KOPT-K1 (cell line): ENCODE results near the gene EYA2.
"Not testable (repeated sequence)": the region's sequence is repeated elsewhere in the genome, so short reads cannot be mapped to it uniquely, and the experiment has no call there.

Experiments
- H3K27ac ChIP-seq: fragments of 200-600 bp; sonication (generic); 2 replicates; pipeline ENCODE4 v1.5.1; 2016; ENCODE audit warnings: antibody characterized with exemption, mild to moderate bottlenecking, low read depth, low read length; ENCODE audit not compliant: poor library complexity, severe bottlenecking
- H3K36me3 ChIP-seq: fragments of 200-600 bp; sonication (generic); 2 replicates; pipeline ENCODE4 v1.5.1; 2017; ENCODE audit warnings: antibody characterized with exemption, mild to moderate bottlenecking, low read length, moderate library complexity; ENCODE audit not compliant: insufficient read depth
- H3K9me3 ChIP-seq: fragments of 200-600 bp; sonication (generic); 2 replicates; pipeline ENCODE4 v1.5.1; 2017; ENCODE audit warnings: antibody characterized with exemption, low read length, mild to moderate bottlenecking; ENCODE audit not compliant: insufficient read depth, poor library complexity, severe bottlenecking

The EYA2 gene

DNA sequence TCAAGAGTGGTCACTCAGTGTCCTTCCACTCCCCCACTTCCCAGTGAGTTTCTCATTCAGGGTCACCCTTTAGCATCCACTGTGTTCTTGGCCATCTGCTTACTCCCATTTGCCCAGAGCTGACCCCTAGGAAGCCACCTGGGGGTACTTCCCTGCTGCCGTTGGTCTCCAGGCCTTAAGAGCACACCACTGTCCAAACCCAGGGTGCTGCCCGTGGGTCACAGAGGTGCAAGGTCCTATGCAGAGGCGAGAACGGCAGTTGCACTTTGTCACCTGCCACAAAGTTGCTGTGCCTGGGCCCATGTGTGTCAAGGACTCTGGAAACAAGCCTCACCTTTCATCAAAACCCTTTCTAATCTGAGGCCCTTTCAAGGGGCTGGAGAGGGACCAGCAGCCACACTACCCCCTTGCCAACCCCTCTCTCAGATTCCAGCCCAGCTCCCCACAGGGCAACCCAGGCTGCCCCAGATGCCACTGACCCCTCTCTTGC lies 270.8 kb downstream of the EYA2 start:
- no peaks in the 10 kb centered on the region for H3K9me3 ChIP-seq
- H3K36me3 ChIP-seq: no peaks in the 10 kb centered on the region
- no peak overlapping the region for H3K27ac ChIP-seq

DNA sequence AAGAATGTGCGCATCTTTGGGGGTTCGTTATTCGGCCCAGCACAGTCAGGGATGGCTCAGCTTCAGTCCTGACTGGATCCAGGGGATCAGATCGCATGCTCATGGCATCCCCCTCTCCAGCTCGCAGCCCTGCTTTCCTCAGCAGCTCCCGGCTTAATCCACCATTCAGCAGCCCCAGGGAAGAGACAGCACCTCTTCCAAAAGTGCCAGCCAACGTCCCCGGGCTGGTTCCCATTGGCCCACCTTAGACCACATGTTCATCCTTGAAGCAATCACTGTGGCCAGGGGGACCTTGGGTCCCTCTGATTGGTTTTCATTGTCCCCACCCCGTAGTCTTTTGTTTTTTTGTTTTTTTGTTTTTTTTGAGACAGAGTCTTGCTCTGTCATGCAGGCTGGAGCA lies 273.2 kb downstream of the EYA2 start:
- Histone ChIP-seq H3K9me3 (no peaks in the 10 kb centered on the region), H3K27ac (no peak overlapping the region), H3K36me3 (no peaks in the 10 kb centered on the region)

- Histone ChIP-seq H3K27ac (no peak overlapping the region), H3K9me3 (no peaks in the 10 kb centered on the region), H3K36me3 (no peaks in the 10 kb centered on the region)
These were observed 277.9 kb downstream of the EYA2 start for GRCh38 chr20:47172579-47172978.

GRCh38 chr20:47173596-47174216 lies 279.1 kb downstream of the EYA2 start:
- Histone ChIP-seq H3K36me3 (no peaks in the 10 kb centered on the region), H3K9me3 (no peaks in the 10 kb centered on the region), H3K27ac (no peak overlapping the region)

DNA sequence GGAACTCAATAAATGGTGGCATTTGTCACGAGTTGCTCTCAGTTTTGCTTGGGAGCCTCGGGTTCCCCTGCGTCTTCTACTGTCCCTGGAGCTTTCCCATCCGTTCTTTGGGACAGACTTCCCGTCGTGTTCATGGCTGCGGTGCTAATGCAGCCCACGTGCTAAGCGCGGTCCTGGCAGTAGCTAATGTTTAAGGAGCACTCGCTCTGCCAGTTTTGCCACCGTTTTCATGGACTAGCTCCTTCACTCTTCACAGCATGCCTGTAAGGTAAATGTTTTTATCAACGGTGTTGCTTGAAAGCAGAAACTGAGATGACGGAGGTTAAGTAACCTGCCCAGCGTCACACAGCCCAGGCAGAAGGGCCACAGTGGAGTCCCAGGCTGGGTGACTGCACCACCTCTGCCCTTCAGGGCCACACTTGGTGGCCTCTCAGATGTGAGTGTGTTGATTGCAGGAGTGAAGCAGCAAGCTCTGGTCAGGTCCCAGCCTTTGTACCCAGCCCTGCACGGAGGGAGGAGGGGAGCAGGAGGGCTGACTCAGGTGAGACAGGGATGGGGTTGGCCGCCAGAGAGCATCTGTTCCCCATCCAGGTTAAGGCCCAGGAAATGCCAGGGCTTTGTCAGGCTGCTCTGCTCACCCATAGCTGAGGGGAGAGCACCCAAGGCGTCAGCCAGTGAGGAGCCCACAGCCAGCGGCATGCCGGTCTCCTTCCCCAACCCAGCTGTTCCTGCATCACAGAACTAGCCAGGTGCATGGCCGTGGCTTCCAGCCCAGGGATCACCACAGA lies 280.0 kb downstream of the EYA2 start:
- Histone ChIP-seq H3K9me3 (no peaks in the 10 kb centered on the region), H3K36me3 (no peaks in the 10 kb centered on the region), H3K27ac (no peak overlapping the region)

GRCh38 chr20:47175493-47175892 lies 280.9 kb downstream of the EYA2 start:
- no peak overlapping the region for H3K27ac ChIP-seq
- H3K36me3 ChIP-seq: no peaks in the 10 kb centered on the region

GRCh38 chr20:47176217-47176616 lies 281.6 kb downstream of the EYA2 start:
- not testable (repeated sequence) for H3K36me3 ChIP-seq, H3K27ac ChIP-seq, H3K9me3 ChIP-seq

More at GRCh38 chr20:47175493-47175892, 280.9 kb downstream of the EYA2 start:
- no peaks in the 10 kb centered on the region for H3K9me3 ChIP-seq

DNA sequence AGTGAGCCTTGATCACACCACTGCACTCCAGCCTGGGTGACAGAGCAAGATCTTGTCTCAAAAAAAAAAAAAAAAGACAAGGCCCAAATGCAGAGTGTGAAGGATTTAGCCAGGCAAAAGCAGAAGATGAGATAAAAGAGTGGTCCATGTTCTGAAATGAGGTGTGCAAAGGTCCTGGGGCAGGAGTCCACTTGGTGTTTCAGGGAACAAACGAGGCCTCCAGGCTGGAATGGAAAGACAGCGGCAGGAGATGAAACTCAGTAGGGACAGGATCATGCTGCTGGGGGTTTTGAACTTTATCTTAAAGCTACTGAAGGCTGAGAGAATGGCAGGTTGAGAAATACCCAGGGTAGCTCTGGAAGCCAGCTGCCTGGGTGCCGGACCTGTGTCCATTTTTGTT lies 283.6 kb downstream of the EYA2 start:
- no peak overlapping the region for H3K27ac ChIP-seq
- H3K36me3 ChIP-seq: no peaks in the 10 kb centered on the region
- no peaks in the 10 kb centered on the region for H3K9me3 ChIP-seq

DNA sequence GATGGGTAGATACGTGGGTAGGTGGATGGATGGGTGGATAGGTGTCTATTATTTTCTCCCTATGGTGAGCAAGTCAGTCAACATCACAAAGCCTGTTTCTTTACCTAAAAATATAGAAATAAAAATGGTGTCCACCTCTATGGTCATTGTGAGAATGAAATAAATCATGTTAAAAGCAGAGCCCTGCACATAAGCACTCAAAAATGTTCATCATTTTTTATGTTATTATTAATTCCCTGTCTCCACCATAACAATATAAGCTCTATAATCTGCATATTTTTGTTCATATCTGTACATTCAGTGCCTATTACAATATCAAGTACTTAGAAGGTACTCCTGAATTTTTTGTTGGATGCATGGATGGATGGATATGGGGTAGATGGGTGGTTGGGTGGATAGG lies 284.2 kb downstream of the EYA2 start:
- Histone ChIP-seq H3K36me3 (no peaks in the 10 kb centered on the region), H3K9me3 (no peaks in the 10 kb centered on the region), H3K27ac (no peak overlapping the region)

DNA sequence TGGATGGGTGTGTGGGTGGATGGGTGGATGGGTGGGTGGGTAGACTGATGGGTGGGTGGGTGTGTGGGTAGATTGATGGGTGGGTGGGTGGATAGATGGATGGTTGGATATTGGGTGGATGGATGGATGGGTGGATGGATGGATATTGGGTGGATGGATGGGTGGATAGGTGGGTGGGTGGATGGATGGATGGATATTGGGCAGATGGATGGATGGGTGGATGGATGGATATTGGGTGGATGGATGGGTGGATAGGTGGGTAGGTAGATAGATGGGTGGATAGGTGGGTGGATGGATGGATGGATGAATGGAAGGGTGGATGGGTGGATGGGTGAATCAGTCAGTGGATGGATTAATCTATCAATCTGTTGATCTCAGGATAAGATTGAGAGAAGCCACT lies 284.6 kb downstream of the EYA2 start:
- H3K27ac ChIP-seq: no peak overlapping the region
- H3K36me3 ChIP-seq: no peaks in the 10 kb centered on the region
- no peaks in the 10 kb centered on the region for H3K9me3 ChIP-seq

GRCh38 chr20:47181056-47181862 lies 286.6 kb downstream of the EYA2 start:
- Histone ChIP-seq H3K9me3 (no peaks in the 10 kb centered on the region), H3K36me3 (no peaks in the 10 kb centered on the region), H3K27ac (no peak overlapping the region)

DNA sequence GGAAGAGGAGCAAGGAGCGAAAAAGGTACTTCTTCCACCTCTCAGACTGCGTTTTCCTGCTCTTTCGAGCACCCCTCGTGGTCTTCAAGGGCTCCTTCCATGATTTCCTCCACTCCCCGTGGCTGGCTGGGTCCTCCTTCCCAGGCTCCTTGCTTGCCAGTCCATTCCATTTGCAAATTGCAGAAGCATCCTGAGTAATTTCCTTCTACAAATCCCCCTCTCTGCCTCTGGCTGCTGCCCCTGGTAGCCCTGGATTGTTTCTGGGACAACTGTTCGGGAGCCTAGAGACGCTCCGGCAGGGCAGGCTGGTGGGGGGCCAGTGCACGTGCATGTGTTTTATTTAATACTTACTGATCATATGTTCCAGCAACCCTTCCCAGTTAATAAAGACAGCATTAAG lies 288.7 kb downstream of the EYA2 start:
- Histone ChIP-seq H3K36me3 (no peaks in the 10 kb centered on the region), H3K27ac (no peak overlapping the region), H3K9me3 (no peaks in the 10 kb centered on the region)

- Histone ChIP-seq H3K36me3 (no peaks in the 10 kb centered on the region), H3K9me3 (no peaks in the 10 kb centered on the region), H3K27ac (no peak overlapping the region)
These were observed 293.0 kb downstream of the EYA2 start for GRCh38 chr20:47187450-47188195.

DNA sequence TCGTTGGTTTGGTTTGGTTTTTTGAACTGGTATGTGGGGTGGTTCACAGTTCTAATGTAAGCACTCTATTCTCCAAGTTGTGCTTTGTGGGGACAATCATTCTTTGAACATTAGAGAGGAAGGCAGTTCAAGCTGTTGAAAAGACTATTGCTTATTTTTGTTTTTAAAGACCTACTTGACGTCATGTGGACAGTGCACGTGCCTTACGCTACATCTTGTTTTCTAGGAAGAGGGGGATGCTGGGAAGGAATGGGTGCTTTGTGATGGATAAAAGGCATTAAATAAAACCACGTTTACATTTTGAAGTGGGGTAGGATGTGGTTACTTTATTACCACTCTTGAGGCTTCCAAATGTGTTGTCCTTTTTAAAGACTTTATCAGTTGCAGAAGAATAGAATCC lies 293.9 kb downstream of the EYA2 start:
- no peaks in the 10 kb centered on the region for H3K9me3 ChIP-seq
- no peaks in the 10 kb centered on the region for H3K36me3 ChIP-seq
- H3K27ac ChIP-seq: no peak overlapping the region

DNA sequence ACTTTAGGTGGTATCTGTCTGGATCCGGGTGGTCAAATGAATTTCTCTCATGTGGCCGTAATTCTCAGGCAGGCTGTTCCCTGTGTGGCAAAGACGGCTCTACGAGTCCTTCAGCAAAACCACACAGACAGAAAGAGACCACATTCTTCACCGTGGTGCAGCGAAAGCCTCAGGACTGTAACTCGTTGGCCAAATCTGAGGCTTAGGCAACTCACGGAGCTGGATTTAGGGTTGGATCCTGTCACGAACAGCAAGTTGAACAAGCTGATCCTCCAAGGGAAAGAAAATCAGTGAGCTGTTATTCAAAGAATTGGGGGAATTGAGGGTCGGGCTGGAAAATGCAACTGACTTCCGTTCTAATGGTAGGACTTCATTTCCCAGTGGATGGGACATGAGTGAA lies 294.4 kb downstream of the EYA2 start:
- Histone ChIP-seq H3K27ac (no peak overlapping the region), H3K9me3 (no peaks in the 10 kb centered on the region), H3K36me3 (no peaks in the 10 kb centered on the region)
